ENCODE results near the gene PERM1.
"Not testable (repeated sequence)": the region's sequence is repeated elsewhere in the genome, so short reads cannot be mapped to it uniquely, and the experiment has no call there.

Gene PERM1

GRCh38 chr1:978069-978834 is 3.6 kb downstream of the PERM1 start:
- DNase-seq, result no peak

- not testable (repeated sequence) for DNase-seq
Observed at GRCh38 chr1:976791-977190, 5.1 kb downstream of the PERM1 start.

DNA sequence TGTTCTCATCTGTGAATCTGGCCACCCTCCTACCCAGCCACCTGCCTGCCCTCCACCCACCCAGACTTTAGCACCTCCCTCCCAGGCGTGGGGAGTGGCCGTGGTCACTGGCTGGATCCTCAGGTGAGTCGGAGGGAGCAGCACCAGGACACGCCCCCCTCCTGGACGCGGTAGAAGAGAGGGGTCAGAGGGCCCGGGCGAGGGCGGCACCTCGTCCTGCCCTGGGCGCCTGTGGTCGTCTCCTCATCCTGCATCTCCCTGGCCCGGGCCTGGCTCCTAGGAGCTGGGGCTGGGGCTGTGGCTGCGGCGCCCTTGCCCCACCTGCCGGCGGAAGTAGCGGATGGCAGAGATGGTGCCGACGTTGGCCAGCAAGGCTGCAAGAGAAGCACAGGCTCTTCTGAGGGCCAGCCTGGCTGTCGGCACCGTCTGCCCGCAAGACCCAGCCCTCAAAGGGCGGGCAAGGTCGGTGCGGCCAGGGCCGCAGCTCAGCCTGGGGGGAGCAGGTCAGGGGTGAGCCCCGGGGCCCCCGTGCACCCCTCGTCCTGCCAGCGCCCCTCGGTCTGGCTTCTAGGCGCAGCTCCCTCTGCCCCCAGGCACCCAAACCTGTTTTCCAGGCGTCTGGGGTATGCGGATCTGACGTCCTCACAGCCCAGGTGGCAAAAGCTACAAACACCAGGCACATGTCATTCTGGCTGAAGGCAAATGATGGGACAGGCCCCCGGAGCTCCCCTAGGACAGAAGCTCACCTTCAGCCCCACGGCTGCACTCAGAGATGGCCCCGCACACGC is 5.8 kb downstream of the PERM1 start:
- DNase-seq, result peak; percentile 77

DNA sequence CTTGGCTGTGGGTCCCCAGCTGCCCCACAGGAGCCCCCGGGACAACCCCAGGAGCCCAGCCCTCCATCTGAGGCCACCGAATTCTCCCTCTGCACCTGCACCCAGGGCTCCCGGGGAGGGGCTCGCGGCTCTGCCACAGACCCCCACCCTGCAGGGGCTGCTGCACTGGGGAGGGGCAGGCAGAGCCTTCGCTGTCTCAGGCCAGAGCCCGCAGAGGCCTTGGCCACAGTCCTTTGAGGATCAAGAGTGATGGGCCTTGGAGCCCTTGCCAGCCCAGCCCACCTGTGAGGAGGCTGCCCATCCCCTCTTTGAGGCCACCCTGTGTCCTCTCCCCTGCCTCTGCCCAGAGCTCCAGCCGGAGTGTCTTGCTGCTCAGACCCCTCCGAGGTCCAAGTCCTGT is 6.5 kb downstream of the PERM1 start:
- DNase-seq, result no peak

DNA sequence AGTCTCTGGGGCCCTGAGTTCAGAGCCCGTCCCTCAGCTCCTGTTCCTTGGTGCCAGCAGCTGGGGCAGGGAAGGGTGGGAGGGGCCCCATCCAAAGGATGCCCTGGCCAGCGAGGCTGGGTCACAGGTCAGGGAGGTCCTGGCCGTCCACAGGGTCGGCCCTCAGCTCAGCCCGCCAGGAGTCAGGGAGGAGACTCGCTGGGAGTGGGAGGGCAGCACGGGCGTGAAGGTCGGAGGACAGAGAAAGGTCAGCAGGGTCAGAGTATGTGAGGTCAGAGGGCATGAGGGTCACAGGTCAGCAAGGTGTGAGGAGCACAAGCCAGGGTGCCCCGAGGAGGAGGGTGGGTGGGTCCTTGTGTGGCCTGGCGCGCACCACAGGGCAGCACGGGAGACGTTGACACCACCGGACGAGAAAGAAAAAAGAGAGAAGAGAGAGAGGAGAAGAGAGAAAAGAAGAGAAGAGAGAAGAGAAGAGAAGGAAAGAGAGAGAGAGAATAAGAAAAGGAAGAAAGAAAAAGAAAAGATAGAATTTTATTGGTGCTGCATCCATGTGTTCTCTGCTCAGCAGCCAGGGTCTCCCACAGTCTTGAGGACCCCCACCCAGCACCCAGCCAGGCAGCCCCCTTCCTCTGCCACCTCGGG is 7.1 kb downstream of the PERM1 start:
- no peak for DNase-seq

- DNase-seq, result no peak
Observed at GRCh38 chr1:974293-974640, 7.6 kb downstream of the PERM1 start.

- no peak for DNase-seq
Observed at GRCh38 chr1:973459-974292, 8.2 kb downstream of the PERM1 start.

GRCh38 chr1:972726-973458 is 9.0 kb downstream of the PERM1 start:
- no peak for DNase-seq

- DNase-seq, result no peak
Observed at GRCh38 chr1:971751-972506, 10.0 kb downstream of the PERM1 start.

DNA sequence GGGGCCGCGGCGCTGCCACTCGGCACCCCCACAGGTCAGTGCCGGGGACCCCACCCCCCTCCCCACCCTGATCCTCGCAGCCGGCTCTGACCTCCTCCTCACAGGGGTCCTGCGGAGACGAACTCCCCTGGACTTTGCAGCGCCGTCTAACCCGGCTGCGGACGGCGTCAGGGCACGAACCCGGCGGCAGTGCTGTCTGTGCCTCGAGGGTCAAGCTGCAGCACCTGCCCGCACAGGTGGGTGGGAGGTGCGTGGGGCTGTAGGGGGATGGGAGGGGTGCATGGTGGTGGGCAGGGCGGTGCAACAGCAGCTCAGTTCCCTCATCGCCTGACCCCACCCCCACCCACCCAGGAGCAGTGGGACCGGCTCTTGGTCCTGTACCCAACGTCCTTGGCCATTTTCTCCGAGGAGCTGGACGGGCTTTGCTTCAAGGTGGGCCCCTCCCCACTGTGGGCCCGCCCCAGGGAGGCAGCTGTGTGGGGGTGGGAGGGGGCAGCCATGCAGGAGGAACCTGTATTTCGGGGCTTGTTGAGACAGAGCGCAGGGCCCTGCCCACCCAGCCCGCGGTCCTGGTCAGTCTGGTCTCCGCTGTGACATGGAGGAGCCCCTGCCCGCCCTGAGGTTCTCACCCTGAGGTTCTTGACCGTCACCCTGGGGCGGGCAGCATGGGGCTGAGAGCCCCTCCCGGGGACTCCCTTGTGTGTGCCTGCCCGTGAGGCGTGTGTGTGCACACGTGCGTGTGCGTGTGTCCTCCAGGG is 10.7 kb downstream of the PERM1 start:
- DNase-seq, result no peak

DNA sequence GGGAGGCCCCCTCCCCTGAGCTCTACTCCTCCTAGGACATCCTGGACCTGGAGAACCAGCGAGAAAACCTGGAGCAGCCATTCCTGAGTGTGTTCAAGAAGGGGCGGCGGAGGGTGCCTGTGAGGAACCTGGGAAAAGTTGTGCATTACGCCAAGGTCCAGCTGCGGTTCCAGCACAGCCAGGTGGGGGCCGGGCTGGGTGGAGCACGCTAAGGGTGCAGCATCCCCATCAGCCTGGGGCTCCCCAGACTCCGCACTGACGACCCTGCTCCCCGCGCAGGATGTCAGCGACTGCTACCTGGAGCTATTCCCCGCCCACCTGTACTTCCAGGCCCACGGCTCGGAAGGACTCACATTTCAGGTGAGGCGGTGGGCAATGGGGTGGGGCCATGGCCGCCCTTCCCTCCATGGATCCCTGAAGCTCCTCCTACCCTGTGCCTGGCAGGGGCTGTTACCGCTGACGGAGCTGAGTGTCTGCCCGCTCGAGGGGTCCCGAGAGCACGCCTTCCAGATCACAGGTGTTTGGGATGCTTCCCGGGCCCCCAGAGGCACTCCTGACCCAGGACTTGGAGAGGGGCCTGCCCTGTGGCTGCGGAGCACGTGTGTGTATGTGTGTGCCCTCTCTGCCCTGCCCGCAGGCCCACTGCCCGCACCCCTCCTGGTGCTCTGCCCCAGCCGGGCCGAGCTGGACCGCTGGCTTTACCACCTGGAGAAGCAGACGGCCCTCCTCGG is 11.5 kb downstream of the PERM1 start:
- DNase-seq, result no peak

DNA sequence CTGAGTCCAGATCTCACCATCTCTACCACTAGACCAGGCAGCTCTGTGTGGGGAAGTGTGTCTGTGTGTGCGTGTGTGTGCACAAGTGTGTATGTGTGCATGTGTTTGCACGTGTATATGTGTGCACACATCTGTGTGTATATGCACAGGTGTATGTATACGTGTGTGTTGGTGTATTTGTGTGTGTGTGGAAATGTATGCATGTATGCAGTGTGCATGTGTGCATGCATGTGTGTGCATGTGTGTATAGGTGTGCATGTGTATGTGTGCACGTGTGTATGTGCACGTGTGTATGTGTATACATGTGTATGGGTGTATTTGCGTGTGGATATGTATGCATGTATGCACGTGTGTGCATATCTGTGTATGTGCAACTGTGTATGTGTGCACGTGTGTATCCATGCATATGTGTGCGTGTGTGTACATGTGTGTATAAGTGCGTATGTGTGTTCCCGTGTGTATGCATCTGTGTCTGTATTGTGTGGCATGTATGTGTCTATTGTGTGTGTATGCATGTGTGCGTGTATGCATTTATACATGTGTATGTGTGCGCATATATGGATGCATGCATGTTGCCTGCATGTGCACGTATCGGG is 12.5 kb downstream of the PERM1 start:
- no peak for DNase-seq

DNA sequence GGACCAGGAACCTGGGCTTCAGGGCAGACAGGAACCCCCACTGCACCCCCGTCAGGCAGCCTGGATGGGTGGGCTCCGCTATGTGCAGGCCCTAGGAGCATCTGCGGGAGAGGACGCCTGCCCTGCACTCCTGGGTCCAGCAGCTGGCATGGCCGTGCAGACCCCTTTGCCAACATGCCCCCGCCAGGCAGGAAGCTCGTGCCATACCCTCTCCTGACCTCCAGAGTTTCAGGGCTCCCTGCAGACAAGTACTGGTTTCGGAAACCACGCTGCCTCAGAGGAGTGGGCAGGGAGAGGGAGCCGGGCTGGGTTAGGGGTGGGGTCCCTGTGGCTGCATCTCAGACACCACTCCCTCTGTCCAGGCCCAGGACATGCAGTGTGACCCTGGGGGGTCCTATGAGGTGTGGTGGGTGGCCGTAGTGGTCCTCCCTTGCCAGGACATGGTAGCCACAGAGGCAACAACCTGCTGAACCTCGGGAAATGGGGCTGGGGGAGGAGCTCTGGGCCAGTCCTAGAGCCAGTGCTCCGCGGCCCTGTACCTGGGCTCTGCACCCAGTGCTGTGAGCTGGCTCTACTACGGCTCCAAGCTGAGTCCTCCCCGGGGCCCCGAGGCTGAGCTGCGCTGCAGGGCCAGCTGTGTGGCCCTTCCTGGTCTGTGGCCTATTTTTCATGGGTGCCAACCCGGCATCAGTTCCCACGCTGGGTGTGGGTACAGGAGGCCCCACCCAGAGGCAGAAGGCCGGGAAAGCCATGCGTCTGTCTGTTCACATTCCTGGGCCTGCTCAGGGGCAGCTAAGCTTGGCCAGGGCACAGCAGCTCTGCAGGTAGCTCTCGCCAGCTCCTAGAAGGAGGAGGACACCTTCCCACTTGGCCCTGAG is 14.2 kb downstream of the PERM1 start:
- no peak for DNase-seq

GRCh38 chr1:966704-967300 is 15.1 kb downstream of the PERM1 start:
- DNase-seq, result no peak

DNA sequence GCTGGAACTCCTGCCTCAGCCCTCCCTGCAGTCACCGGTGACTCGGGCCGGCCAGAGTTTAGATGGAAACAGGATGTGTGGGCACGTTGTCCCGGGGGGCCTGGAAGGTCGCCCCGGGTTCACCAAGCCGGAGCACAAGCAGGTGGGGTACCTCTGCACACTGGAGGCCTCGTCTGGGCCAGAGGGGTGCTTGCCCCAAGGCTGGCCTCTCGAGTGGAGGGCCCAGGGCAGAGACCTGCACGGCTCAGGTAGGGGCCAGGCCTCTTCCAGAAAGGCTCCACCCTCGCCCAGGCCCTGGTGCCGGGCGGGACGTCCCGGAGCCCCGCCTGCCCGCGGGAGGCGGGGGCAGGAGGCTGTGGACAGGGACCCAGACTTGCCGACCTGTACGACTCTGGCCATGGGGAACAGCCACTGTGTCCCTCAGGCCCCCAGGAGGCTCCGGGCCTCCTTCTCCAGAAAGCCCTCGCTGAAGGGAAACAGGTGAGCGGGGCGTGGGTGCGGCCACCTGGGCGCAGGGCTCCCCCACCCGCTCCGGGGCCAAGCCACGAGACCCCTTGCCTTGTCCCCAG is 15.7 kb downstream of the PERM1 start, which contains the start of gene PLEKHN1:
Gene PLEKHN1, plus strand, starts transcription at position 348 of the 569 bp plus-strand sequence. Its CDS starts 50 bp downstream, at position 398.
- no peak for DNase-seq

GRCh38 chr1:965526-966134 is 16.3 kb downstream of the PERM1 start:
- no peak for DNase-seq
